ENCODE data around the gene AP1G2. TPM values are rescaled to one million over a fixed set of nuclear protein-coding genes. Genes with fewer than 3 reads are reported as not detected.

The AP1G2 gene
- total RNA-seq, 2 donors from 2014 or later, result 6.6 to 18.8 TPM

DNA sequence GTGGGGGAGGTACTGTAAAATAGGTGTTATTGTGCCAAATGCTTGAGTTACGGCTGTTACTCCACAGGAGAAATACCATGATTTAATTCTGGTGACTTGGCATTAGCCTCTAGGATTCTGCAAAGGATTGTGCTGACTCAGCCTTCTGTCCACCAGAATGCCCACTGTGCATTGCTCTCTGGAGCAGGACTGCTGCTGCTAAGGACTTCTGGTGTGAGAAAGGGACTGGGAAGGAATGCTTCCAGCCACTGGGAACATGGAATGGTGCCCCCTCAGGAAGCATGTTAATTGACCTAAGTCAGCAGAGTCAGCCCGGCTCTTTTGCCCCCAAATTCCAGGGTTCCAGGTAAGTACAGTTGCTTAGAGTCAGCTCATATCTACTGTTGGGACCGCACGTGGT lies 48.9 kb downstream of the AP1G2 start:
- H3K9me3 ChIP-seq, result no peaks in the 10 kb centered on the region
- no peaks in the 10 kb centered on the region for H3K27me3 ChIP-seq
- H3K27ac ChIP-seq, result no peak overlapping the region
- H3K36me3 ChIP-seq, result no peaks in the 10 kb centered on the region
- H3K4me3 ChIP-seq, result no peak overlapping the region
- H3K4me1 ChIP-seq, result no peaks in the 10 kb centered on the region
- DNase-seq (ENCODE audit: low spot score), result no peak
- TF ChIP-seq, protein P1, sequence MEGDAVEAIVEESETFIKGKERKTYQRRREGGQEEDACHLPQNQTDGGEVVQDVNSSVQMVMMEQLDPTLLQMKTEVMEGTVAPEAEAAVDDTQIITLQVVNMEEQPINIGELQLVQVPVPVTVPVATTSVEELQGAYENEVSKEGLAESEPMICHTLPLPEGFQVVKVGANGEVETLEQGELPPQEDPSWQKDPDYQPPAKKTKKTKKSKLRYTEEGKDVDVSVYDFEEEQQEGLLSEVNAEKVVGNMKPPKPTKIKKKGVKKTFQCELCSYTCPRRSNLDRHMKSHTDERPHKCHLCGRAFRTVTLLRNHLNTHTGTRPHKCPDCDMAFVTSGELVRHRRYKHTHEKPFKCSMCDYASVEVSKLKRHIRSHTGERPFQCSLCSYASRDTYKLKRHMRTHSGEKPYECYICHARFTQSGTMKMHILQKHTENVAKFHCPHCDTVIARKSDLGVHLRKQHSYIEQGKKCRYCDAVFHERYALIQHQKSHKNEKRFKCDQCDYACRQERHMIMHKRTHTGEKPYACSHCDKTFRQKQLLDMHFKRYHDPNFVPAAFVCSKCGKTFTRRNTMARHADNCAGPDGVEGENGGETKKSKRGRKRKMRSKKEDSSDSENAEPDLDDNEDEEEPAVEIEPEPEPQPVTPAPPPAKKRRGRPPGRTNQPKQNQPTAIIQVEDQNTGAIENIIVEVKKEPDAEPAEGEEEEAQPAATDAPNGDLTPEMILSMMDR (IDR thresholded peaks at IDR 0.05), result no peak

GRCh38 chr14:23517650-23518326 lies 49.8 kb downstream of the AP1G2 start:
- Histone ChIP-seq H3K36me3 (no peaks in the 10 kb centered on the region), H3K27me3 (no peaks in the 10 kb centered on the region), H3K4me1 (no peaks in the 10 kb centered on the region), H3K4me3 (no peak overlapping the region), H3K9me3 (no peaks in the 10 kb centered on the region), H3K27ac (no peak overlapping the region)
- TF ChIP-seq, protein P1 (IDR thresholded peaks at IDR 0.05), result no peak
- DNase-seq (ENCODE audit: low spot score), result no peak

DNA sequence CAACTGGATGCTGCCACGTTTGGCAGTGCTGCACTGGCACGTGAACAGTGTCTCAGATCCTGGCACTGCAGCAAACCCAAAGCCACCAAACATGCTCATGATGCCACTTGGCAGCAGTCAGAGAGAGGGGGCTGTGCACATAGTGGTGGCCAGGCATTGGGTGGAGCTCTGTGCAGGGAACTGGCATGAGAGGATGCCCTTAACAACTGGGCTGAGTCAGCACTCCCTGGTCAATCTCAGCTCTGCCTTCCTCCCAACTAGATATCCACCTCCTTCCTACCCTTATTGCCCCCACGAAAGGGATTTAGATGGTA lies 53.0 kb downstream of the AP1G2 start:
- DNase-seq (ENCODE audit: low spot score), result no peak
- TF ChIP-seq, protein P1 (IDR thresholded peaks at IDR 0.05), result no peak

DNA sequence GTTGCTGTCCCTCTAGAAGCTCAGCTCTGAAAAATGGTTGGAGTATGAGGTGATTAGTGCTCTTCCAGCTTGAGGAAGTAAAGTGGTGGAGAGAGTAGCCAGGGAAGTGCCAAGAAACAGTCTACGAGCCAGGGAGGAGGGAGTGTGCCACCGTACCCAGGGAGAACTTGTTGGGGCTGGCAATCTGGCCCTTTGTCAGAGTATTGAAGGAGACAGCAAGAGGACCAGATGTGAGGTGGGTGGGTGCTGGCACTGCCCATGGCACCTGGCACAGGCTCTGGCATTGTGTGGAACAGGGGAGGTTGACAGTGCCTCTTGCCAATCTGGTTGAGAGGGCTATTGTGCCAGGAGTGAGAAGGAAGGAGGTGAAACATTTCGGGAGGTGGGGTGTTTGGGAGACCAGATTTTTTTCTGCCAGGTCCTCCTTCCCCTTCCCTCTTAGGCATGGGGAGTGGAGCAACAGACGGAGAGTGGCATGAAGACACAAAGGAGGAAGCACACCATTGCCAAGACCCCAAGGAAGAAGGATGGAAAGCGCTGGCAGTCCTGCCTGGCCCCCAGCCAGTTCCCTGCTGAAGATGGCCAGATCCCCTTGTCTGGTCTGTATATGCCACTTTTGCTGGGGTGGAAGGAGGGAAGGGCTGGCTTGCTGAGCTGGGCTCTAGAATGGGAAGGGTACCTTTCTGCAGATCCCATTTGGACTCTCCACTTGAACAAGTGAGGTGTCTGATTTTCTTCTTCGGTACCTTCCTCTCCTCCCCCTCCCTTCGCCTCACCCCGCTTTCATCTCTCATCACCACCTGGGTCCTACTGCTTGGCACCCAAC lies 53.6 kb downstream of the AP1G2 start:
- Histone ChIP-seq H3K4me3 (no peak overlapping the region), H3K36me3 (no peaks in the 10 kb centered on the region), H3K4me1 (no peaks in the 10 kb centered on the region), H3K9me3 (no peaks in the 10 kb centered on the region), H3K27me3 (no peaks in the 10 kb centered on the region), H3K27ac (no peak overlapping the region)
- TF ChIP-seq, protein P1 (IDR thresholded peaks at IDR 0.05), result no peak
- no peak for DNase-seq (ENCODE audit: low spot score)

More for the DNA sequence above, 53.0 kb downstream of the AP1G2 start:
- Histone ChIP-seq H3K4me3 (no peak overlapping the region), H3K27me3 (no peaks in the 10 kb centered on the region), H3K27ac (no peak overlapping the region), H3K9me3 (no peaks in the 10 kb centered on the region), H3K36me3 (no peaks in the 10 kb centered on the region), H3K4me1 (no peaks in the 10 kb centered on the region)

DNA sequence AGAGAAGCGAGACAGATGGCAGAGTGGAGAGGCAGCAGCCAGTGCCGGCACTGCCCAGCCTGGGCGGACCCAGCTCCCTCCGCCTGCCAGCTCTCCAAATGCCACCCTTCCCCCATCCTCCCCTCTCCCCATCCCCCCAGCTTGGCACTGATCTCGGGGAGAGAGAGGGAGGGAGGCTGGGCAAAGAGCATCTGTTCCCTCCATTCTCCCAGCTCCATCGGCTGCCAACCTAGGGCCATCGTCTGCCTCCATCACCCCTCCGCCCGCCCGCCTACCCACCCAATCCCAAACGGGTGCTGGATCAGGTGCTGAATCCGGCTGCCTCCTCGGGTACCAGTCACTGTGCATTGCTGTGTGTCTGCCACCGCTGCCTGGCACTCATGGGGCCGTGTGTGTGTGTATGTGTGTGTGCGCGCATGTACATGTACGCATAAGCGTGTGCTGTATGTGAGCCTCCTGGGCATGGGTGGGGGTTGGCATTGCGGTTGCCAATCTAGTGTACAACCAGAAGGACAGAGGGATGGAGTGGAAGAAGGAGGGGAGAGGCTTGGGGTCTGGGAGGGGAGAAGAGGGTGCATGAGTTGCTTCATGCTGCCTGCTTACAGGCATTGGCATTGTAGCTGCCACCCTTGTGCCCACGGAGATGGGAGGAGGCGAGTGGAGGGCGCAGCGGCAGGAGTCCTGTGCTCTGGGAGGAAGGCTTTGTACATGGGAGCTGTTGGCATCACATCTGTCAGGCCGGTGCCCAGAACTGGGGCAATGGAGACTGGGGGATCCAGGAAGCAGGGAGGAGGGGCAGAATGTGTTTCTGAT lies 54.4 kb downstream of the AP1G2 start:
- H3K4me1 ChIP-seq, result no peaks in the 10 kb centered on the region
- TF ChIP-seq, protein P1 (IDR thresholded peaks at IDR 0.05), result no peak
- no peaks in the 10 kb centered on the region for H3K9me3 ChIP-seq
- no peak overlapping the region for H3K27ac ChIP-seq
- H3K36me3 ChIP-seq, result no peaks in the 10 kb centered on the region
- DNase-seq (ENCODE audit: low spot score), result no peak
- no peaks in the 10 kb centered on the region for H3K27me3 ChIP-seq
- H3K4me3 ChIP-seq, result no peak overlapping the region
